ENCODE measurements around the gene GBX1.

GBX1 gene

DNA sequence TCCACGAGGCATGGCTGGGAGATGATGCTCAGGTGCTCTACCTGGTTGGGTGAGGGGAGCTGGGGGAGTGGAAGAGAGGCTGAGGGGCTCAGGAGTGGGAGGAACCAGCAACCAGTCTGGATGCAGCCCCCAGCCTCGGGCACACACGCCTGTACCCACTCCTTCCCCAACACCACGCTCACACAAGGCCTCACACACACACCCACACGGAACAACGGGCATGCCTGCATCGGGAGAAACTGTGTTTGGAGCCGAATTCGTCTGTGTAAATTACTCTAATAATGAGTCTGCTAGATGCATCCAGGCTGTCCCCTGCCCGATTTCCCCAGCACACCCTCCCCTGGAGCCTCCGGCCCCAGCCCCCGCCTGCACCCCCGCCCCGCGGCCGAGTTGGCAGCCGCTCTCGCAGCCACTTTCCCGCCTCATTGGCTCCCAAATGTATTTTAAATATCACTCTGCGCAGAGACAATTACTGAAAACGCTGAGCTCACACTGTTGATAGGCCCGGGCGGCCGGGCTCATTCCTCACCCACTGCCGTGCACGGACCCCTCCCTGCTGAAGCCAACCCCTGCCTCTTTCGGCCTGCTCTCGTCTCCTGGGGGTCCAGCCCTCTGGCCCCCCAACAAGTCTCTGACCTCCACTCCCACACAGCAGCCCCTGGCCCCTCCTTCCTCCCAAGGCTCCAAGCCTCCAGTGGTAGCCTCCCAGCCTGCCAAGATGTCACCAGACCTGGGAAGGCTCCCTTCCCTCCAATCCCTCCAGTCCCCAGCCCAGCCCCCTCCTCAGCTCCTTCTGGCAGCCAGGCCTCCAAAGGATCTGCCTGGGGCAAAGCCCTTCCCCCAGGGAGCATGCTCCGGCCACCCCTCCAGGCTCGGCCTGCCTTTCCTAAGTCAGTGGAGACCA lies 31.7 kb upstream of the GBX1 start:
- H3K27me3 ChIP-seq = peaks cover 16% of the 10 kb centered on the region
- TF ChIP-seq, protein P1, sequence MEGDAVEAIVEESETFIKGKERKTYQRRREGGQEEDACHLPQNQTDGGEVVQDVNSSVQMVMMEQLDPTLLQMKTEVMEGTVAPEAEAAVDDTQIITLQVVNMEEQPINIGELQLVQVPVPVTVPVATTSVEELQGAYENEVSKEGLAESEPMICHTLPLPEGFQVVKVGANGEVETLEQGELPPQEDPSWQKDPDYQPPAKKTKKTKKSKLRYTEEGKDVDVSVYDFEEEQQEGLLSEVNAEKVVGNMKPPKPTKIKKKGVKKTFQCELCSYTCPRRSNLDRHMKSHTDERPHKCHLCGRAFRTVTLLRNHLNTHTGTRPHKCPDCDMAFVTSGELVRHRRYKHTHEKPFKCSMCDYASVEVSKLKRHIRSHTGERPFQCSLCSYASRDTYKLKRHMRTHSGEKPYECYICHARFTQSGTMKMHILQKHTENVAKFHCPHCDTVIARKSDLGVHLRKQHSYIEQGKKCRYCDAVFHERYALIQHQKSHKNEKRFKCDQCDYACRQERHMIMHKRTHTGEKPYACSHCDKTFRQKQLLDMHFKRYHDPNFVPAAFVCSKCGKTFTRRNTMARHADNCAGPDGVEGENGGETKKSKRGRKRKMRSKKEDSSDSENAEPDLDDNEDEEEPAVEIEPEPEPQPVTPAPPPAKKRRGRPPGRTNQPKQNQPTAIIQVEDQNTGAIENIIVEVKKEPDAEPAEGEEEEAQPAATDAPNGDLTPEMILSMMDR (IDR thresholded peaks at IDR 0.05; ENCODE audit: low read depth, low read length) = no peak
- no peak for DNase-seq
- H3K4me3 ChIP-seq (ENCODE audit: low read depth, low read length) = no peak overlapping the region
- H3K9me3 ChIP-seq = no peaks in the 10 kb centered on the region
- no peaks in the 10 kb centered on the region for H3K36me3 ChIP-seq
- no peaks in the 10 kb centered on the region; the same call in 1 of the 2 replicates for H3K4me1 ChIP-seq

DNA sequence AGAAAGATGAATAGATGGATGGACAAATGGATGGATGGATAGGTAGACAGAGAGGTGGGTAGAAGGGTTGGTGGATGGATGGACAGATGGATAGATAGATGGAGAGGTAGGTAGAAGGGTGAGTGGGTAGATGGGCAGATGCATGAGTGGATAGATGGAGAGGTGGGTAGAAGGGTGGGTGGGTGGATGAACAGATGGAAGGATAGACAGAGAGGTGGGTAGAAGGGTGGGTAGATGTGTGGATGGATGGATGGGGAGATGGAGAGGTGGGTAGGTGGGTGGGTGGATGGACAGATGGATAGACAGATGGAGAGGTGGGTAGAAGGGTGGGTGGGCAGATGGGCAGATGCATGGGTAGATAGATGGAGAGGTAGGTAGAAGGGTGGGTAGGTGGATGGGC lies 30.4 kb upstream of the GBX1 start:
- TF ChIP-seq, protein P1 (IDR thresholded peaks at IDR 0.05; ENCODE audit: low read depth, low read length) = no peak
- no peak for DNase-seq
- H3K27me3 ChIP-seq = peaks cover 10% of the 10 kb centered on the region
- H3K4me1 ChIP-seq = no peaks in the 10 kb centered on the region; the same call in 1 of the 2 replicates
- no peaks in the 10 kb centered on the region for H3K9me3 ChIP-seq
- no peak overlapping the region for H3K4me3 ChIP-seq (ENCODE audit: low read depth, low read length)
- H3K36me3 ChIP-seq = no peaks in the 10 kb centered on the region

DNA sequence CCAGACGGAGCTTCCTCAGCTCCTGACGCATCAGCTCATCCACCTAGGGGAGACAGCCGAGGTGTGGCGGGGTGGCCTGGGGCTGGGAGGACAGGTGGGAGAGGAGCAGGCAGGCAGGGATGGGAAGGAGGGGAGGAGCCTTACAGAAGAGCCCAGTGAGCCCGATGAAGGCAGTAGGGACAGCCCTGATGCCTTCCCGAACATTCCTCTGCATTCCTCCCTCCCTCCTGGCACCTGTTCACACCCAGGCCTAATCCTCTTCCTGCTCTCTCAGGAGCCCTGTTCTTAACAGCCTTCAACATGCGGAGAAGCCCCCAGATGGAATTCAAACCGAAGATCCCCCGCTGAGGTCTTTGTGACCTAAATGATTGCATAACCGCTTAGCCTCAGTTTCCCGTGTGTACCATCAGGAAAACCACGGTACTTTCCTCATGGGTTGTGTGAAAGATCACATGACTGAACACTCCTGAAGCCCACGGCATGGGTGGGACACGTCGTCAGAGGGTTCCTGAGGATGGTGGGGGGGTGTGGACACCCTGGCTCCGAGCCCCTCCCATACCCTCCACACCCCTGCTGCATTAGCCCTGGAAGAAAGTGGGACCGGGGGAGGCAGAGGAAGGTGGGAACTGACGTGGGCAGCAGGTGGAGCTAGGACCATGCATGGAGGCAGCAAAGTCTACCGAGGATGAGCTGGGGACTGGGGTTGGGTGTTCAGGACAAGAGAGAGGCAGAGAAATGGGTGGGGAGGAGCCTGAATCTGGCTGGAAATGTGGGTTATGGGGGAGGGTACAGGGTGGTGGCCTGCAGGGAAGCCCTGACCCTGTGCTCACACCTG lies 28.3 kb upstream of the GBX1 start:
- no peak overlapping the region for H3K4me3 ChIP-seq (ENCODE audit: low read depth, low read length)
- TF ChIP-seq, protein P1 (IDR thresholded peaks at IDR 0.05; ENCODE audit: low read depth, low read length) = no peak

DNA sequence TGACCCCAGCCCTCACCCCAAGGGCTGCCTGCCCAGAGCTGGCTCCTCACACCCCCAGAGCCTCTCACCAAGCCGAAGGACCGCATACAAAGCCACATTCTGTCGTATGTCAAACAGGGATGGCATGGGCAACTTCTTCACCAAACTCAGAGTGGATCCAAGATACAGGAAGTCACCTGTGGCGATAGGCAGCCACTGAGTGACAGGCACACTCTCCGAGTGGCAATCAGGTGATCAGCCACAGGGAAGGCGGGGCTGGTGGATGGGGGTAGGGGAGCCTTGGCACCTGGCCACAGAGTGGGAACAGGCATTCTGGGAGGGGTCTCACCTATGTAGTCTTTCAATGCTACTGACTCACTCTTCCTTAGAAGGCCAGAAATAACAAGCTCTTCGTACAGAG lies 26.7 kb upstream of the GBX1 start:
- Histone ChIP-seq H3K36me3 (no peaks in the 10 kb centered on the region), H3K9me3 (no peaks in the 10 kb centered on the region), H3K4me3 (ENCODE audit: low read depth, low read length) (no peak overlapping the region), H3K27me3 (peaks cover 10% of the 10 kb centered on the region), H3K4me1 (no peaks in the 10 kb centered on the region)
- DNase-seq = no peak
- TF ChIP-seq, protein P1 (IDR thresholded peaks at IDR 0.05; ENCODE audit: low read depth, low read length) = no peak

More for the DNA sequence above, 28.3 kb upstream of the GBX1 start:
- H3K4me1 ChIP-seq = no peaks in the 10 kb centered on the region; the same call in 1 of the 2 replicates
- no peaks in the 10 kb centered on the region for H3K36me3 ChIP-seq
- H3K27me3 ChIP-seq = peaks cover 10% of the 10 kb centered on the region
- no peaks in the 10 kb centered on the region for H3K9me3 ChIP-seq
- no peak for DNase-seq

DNA sequence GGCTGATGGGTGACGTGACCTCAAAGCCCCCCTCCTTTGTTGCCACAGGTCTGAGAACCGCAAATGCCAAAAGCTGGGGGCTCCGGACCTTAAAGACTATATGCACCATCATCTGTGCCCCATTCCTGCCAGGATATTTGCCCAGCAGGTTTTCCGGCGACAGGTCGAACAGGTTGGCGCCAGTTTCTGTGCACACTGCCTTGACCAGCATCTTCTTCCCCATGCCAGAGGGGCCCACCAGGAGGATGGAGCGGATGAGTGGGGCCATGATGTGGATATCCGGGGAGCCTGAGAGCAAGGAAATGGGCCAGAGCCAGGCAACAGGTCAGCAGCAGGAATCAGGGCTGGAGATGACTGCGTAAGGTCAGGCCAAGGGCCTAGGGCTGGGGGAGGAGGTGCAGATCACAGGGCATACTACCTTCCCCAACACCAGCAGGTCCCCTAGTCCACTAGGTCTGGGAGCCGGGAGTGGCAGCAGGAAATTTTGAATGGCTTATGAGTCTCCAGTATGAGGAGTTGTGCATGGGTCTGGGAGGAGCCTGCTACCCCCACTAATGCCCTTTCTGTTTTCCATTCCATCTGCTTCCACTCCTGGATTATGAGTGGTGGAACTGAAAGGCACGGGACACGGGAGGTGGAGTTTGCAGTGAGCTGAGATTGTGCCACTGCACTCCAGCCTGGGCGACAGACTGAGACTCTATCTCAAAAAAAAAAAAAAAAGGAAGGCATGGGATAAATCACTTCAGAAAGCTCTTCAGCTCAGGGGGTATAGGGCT lies 25.9 kb upstream of the GBX1 start:
- no peaks in the 10 kb centered on the region for H3K36me3 ChIP-seq
- TF ChIP-seq, protein P1 (IDR thresholded peaks at IDR 0.05; ENCODE audit: low read depth, low read length) = no peak
- peaks cover 10% of the 10 kb centered on the region for H3K27me3 ChIP-seq

More for the DNA sequence above, 25.9 kb upstream of the GBX1 start:
- Histone ChIP-seq H3K4me1 (no peaks in the 10 kb centered on the region), H3K9me3 (no peaks in the 10 kb centered on the region), H3K4me3 (ENCODE audit: low read depth, low read length) (no peak overlapping the region)
- no peak for DNase-seq

Measured in BE2C (cell line).